LNCAP (cell line): ENCODE results near the gene TRAPPC10.

Experiments used
- CTCF ChIP-seq: fragments of 450-650 bp; IDR thresholded peaks from 2 replicates; pipeline ENCODE4 v1.5.1; 2017; ENCODE audit warnings: mild to moderate bottlenecking

TRAPPC10 gene

GRCh38 chr21:44064852-44065403 lies 52.8 kb downstream of the TRAPPC10 start:
- TF ChIP-seq CTCF, result no peak

GRCh38 chr21:44065428-44065827 lies 53.3 kb downstream of the TRAPPC10 start:
- no peak for TF ChIP-seq CTCF

GRCh38 chr21:44066116-44066515 lies 54.0 kb downstream of the TRAPPC10 start:
- no peak for TF ChIP-seq CTCF

GRCh38 chr21:44067011-44067839 lies 55.1 kb downstream of the TRAPPC10 start:
- peak; percentile 52 for TF ChIP-seq CTCF

DNA sequence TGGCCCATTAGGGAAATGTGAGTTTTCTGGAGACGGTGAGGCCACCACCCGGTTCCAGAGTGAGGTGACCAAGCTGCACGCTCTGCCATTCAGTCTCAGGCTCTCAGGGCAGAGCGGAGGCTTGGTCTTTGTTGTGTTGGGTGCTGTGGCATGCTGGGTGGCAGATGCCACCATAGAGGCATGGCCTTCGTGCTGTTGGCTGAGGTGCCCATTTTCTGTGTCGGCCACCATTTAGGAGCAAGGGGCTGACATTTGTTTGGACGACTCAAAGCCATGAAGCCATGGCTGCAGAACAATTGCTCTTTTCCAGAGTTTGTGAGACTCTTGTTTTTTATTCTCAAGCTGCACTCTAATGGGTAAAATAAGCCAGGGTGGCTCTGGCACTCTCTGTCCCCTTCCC lies 58.3 kb downstream of the TRAPPC10 start:
- no peak for TF ChIP-seq CTCF

GRCh38 chr21:44071359-44072104 lies 59.4 kb downstream of the TRAPPC10 start:
- no peak for TF ChIP-seq CTCF

DNA sequence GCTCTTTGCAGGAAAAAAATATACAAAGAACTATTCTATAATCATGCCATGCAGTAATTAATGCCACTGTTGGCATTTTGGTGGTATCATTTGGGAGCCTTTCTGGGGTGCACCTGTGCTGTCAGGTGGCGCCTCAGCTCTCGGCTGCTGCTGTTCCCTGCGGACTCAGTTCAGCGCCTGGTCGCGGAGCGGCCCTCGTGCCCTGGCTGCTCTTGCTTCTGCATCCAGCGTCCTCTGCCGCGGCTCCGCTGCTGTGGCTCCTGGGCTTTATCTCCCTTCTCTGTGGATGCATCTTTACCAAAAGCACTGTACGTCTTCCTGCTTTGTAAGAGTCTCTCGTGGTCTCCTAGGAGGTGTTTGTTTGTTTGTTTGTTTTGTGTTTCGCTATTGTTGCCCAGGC lies 60.0 kb downstream of the TRAPPC10 start:
- no peak for TF ChIP-seq CTCF
